ENCODE data around the gene INAFM2. TPM values are rescaled to one million over a fixed set of nuclear protein-coding genes. Genes with fewer than 3 reads are reported as not detected.
A peak's percentile ranks its signal among the peaks of the same experiment; 100 is the strongest.

The INAFM2 gene
- total and polyA plus RNA-seq, 12 donors, result 19.8 to 63.9 (median 40.9) TPM

DNA sequence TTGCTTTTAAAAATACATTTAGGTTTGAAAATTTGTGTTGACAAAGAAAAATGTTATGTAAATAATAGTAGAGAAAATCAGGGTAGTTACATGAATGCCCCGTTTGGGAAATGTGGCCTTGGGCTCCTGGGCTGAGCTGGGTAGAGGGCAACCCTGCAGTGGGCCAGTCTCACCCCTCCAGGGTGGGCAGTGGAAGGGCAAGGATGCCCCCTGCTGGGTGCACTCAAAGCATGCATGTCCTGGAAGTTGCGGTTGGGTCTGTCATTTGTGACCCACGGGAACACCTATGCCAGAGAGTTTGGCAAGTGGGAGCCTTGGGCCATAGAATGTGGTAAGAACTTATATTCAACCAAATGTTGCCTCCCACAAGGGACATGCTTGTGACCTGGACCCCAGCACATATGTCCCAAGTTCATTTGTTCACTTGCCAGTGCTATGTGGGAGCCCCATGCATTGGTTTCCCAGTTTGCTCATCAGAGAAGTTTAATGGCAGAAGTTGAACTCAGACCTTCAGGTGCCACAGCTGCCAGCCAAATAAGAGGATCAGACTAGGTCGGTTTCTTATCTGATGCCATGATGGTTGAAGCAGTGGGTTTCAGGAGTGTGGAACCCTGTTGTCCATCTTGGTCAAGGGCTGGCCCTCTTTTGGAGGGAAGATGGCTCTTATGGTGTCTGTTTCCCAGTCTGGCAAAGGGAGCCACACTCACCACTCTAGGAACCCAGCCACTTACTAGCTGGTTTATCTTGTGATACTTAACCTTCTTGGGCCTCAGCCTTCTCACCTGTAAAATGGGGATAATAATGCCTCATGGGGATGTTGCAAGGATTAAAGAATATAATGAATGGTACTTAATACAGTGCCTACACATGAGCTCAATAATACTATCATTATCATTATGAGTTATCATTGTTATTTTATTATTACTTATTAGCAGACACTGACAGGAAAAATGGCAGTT, 13.2 kb upstream of the INAFM2 start:
- TF ChIP-seq, protein P1, sequence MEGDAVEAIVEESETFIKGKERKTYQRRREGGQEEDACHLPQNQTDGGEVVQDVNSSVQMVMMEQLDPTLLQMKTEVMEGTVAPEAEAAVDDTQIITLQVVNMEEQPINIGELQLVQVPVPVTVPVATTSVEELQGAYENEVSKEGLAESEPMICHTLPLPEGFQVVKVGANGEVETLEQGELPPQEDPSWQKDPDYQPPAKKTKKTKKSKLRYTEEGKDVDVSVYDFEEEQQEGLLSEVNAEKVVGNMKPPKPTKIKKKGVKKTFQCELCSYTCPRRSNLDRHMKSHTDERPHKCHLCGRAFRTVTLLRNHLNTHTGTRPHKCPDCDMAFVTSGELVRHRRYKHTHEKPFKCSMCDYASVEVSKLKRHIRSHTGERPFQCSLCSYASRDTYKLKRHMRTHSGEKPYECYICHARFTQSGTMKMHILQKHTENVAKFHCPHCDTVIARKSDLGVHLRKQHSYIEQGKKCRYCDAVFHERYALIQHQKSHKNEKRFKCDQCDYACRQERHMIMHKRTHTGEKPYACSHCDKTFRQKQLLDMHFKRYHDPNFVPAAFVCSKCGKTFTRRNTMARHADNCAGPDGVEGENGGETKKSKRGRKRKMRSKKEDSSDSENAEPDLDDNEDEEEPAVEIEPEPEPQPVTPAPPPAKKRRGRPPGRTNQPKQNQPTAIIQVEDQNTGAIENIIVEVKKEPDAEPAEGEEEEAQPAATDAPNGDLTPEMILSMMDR (IDR thresholded peaks at IDR 0.05), result peak; percentile 47 to 86 (median 80)
- Histone ChIP-seq H3K9me3 (no peaks in the 10 kb centered on the region), H3K4me1 (peaks cover 0 to 45% (median 7%) of the 10 kb centered on the region in 9 donors), H3K27ac (no peak overlapping the region), H3K27me3 (peaks cover 0 to 3% (median 0%) of the 10 kb centered on the region in 7 donors), H3K4me3 (no peak overlapping the region), H3K36me3 (no peaks in the 10 kb centered on the region)
- ATAC-seq, result peak; percentile 40 to 82 (median 74)
- WGBS, 2 donors, result 13 to 18% methylated on average over 4 of the region's 4 CpGs
- intact Hi-C loops (cut with DNase I), result loop anchor here in 9 of 10 donors (1.0 to 10.0 kb wide), 6 partner anchors 27 to 115 kb away; partner anchors contain the start of gene ANKRD63 (in 1 of the 9)
- peak; percentile 63 to 68 for DNase-seq

DNA sequence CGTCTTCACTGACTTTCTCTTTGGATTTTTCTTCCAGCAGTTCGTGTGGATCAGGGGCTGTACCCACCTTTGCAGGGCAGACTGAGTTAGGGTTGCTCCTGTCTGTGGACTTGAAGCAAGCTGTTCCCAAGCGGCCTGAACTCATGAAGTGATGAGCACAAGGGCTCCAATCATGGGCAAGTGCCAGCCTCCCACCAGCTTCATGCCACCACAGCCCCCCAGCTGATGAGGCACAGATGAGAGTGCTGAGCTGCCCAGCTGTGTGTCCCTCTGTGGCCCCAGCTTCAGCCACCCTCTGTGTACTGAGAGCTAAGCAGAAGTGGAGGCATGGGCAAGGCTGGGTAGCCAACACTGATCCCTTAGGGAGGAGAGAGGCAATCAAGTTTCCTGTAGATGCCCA, 12.5 kb upstream of the INAFM2 start:
- Histone ChIP-seq H3K27me3 (peaks cover 0 to 3% (median 0%) of the 10 kb centered on the region in 7 donors), H3K4me1 (peaks cover 0 to 38% (median 7%) of the 10 kb centered on the region in 9 donors), H3K27ac (no peak overlapping the region), H3K9me3 (no peaks in the 10 kb centered on the region), H3K4me3 (no peak overlapping the region), H3K36me3 (no peaks in the 10 kb centered on the region)
- ATAC-seq (no peak), DNase-seq (no peak)
- 62 to 70% methylated on average over 3 of the region's 3 CpGs for WGBS, 2 donors
- TF ChIP-seq, protein P1 (IDR thresholded peaks at IDR 0.05), result no peak
- intact Hi-C loops (cut with DNase I), result loop anchor here in 9 of 10 donors (1.0 to 10.0 kb wide), 6 partner anchors 28 to 114 kb away; partner anchors contain the start of gene ANKRD63 (in 1 of the 9)

DNA sequence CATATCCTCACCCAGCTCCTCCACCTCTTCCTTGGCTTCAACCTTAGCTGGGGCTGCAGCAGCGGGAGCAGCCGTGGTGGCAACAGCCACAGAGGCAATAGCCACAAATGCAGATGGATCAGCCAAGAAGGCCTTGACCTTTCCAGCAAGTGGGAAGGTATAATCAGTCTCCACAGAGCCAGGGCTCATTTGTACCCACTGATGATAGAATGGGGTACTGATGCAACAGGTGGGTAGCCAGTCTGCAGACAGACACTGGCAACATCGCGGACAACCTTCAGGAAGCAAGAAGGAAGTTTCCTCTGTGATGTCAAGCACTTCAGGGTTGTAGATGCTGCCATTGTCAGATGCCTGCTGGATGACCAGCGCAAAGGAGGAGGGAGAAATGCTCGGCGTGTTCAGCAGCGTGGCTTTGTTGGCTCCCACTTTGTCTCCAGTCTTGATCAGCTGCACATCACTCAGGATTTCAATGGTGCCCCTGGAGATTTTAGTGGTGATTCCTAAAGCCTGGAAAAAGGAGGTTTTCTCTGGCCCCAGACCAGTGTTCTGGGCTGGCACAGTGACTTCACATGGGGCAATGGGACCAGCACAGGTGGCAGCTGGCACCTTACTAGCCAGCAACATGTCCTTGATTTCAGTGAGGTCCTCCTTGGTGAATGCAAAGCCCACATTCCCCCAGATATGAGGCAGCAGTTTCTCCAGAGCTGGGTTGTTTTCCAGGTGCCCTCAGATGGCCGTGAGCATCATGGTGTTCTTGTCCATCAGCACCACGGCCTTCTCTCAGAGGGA, 10.9 kb upstream of the INAFM2 start:
- Histone ChIP-seq H3K4me1 (peaks cover 0 to 33% (median 7%) of the 10 kb centered on the region in 9 donors), H3K27me3 (peaks cover 0 to 6% (median 0%) of the 10 kb centered on the region in 7 donors), H3K9me3 (no peaks in the 10 kb centered on the region), H3K36me3 (no peaks in the 10 kb centered on the region), H3K27ac (no peak overlapping the region), H3K4me3 (no peak overlapping the region)
- no peak for ATAC-seq
- intact Hi-C loops (cut with DNase I), result loop anchor here in 2 of 10 donors (5.0 to 10.0 kb wide), 2 partner anchors 35 to 112 kb away; no protein-coding TSS in a partner anchor
- TF ChIP-seq, protein P1 (IDR thresholded peaks at IDR 0.05), result no peak
- 87 to 88% methylated on average over 10 of the region's 10 CpGs for WGBS, 2 donors
- DNase-seq, result no peak

All from heart right ventricle (tissue), 16 donors.